Fibroblast of lung (primary cell): Measurements from ENCODE around the gene CD226. TPM values are rescaled to one million over a fixed set of nuclear protein-coding genes. Genes with fewer than 3 reads are reported as not detected.

Experiments
- DNase-seq, 2 donors: peaks; one replicate each; pipeline versions ENCODE4 v3.0.0 to v3.0.0-alpha.2; 2010; ENCODE audit warnings: low read depth in 2 of 2
- H2AFZ ChIP-seq: 2 replicates; pipeline ENCODE4 v1.5.1; 2012; ENCODE audit warnings: low read length, control low read depth, inconsistent platforms
- H3K27ac ChIP-seq: 2 replicates; pipeline ENCODE4 v1.5.1; 2011; ENCODE audit warnings: low read length, control low read depth; ENCODE audit not compliant: insufficient read depth
- H3K27me3 ChIP-seq: 2 replicates; pipeline ENCODE4 v1.5.1; 2011; ENCODE audit warnings: mild to moderate bottlenecking, low read length; ENCODE audit not compliant: control insufficient read depth, insufficient read depth
- H3K36me3 ChIP-seq: 2 replicates; pipeline ENCODE4 v1.5.1; 2011; ENCODE audit warnings: low read length; ENCODE audit not compliant: control insufficient read depth, insufficient read depth
- H3K4me1 ChIP-seq: 2 replicates; pipeline ENCODE4 v1.5.1; 2011; ENCODE audit warnings: low read length; ENCODE audit not compliant: control insufficient read depth, insufficient read depth; ENCODE audit errors: extremely low read depth
- H3K4me2 ChIP-seq: 2 replicates; pipeline ENCODE4 v1.5.1; 2011; ENCODE audit warnings: low read length, control low read depth; ENCODE audit not compliant: insufficient read depth; ENCODE audit errors: extremely low read depth
- H3K4me3 ChIP-seq, 4 experiments: fragments of 200-600 bp in 1 of 4; sonication (generic) in 1 of 4; replicated peaks in 1 of 4; 2 replicates each; pipeline ENCODE4 v1.5.1; 2011 to 2016; ENCODE audit warnings: low read length in 4 of 4, low read depth in 3 of 4, mild to moderate bottlenecking in 3 of 4, control low read depth in 2 of 4, inconsistent platforms in 1 of 4, mixed read lengths in 1 of 4; ENCODE audit not compliant: insufficient read depth in 1 of 4; ENCODE audit errors: control extremely low read depth in 1 of 4
- H3K79me2 ChIP-seq: 2 replicates; pipeline ENCODE4 v1.5.1; 2012; ENCODE audit warnings: mild to moderate bottlenecking, low read length, inconsistent platforms; ENCODE audit not compliant: control insufficient read depth, insufficient read depth
- H3K9ac ChIP-seq: 2 replicates; pipeline ENCODE4 v1.5.1; 2011; ENCODE audit warnings: mild to moderate bottlenecking, low read length, control low read depth; ENCODE audit not compliant: insufficient read depth
- H3K9me3 ChIP-seq: 2 replicates; pipeline ENCODE4 v1.5.1; 2012; ENCODE audit warnings: low read depth, low read length; ENCODE audit not compliant: control insufficient read depth, insufficient read depth
- H4K20me1 ChIP-seq: 2 replicates; pipeline ENCODE4 v1.5.1; 2011; ENCODE audit warnings: low read length; ENCODE audit not compliant: control insufficient read depth, insufficient read depth; ENCODE audit errors: extremely low read depth
- CTCF ChIP-seq, 2 donors: IDR thresholded peaks in 1 of 2; conservative IDR thresholded peaks in 1 of 2; 1 replicate in 1 of 2; 2 replicates in 1 of 2; pipeline ENCODE4 v1.5.1; 2011 to 2012; ENCODE audit warnings: low read length in 2 of 2, control low read depth in 1 of 2, inconsistent platforms in 1 of 2, low read depth in 1 of 2, mild to moderate bottlenecking in 1 of 2
- EZH2 ChIP-seq: IDR thresholded peaks from 2 replicates; pipeline ENCODE4 v1.5.1; 2012; ENCODE audit warnings: low read length, control low read depth, mild to moderate bottlenecking; ENCODE audit errors: missing control alignments
- polyA plus RNA-seq, 2 donors: library from polyadenylated mRNA; depleted of rRNA in 1 of 2; stranded (reverse) in 1 of 2; unstranded in 1 of 2; fragments of >200 nt; gene quantifications; 2 replicates each; pipeline ENCODE4 v1.2.1, GENCODE V29; 2011 to 2012; ENCODE audit warnings: missing spikeins in 1 of 2
- total RNA-seq: library from RNA; depleted of rRNA; stranded (reverse); fragments of >200 nt; gene quantifications from 2 replicates; pipeline ENCODE4 v1.2.1, GENCODE V29; 2014

The CD226 gene
- total and polyA plus RNA-seq, 2 donors (not counting 1 experiment from before 2014, with no cell fraction given): 0.33 to 0.42 TPM

GRCh38 chr18:69945220-69946114 lies 2.2 kb downstream of the CD226 start:
- Histone ChIP-seq H3K79me2 (no peaks in the 10 kb centered on the region), H3K9me3 (no peaks in the 10 kb centered on the region), H3K36me3 (no peaks in the 10 kb centered on the region), H4K20me1 (no peaks in the 10 kb centered on the region), H3K4me2 (no peak overlapping the region), H3K4me3 (no peak overlapping the region), H3K4me1 (no peaks in the 10 kb centered on the region), H3K27ac (no peak overlapping the region), H3K9ac (no peak overlapping the region), H3K27me3 (no peaks in the 10 kb centered on the region), H2AFZ (no peak overlapping the region)
- no peak for TF ChIP-seq EZH2
- TF ChIP-seq CTCF (conservative IDR thresholded peaks at IDR 0.05 in 1 of 2, IDR thresholded peaks at IDR 0.05 in 1 of 2; ENCODE audit: low read depth in 1 of 2, low read length in 2 of 2): no peak
- DNase-seq: no peak

- no peaks in the 10 kb centered on the region for H4K20me1 ChIP-seq
- no peak overlapping the region for H2AFZ ChIP-seq
Measured at GRCh38 chr18:69944436-69944835, 3.2 kb downstream of the CD226 start.

More at GRCh38 chr18:69944436-69944835, 3.2 kb downstream of the CD226 start:
- Histone ChIP-seq H3K27ac (no peak overlapping the region), H3K9me3 (no peaks in the 10 kb centered on the region), H3K4me2 (no peak overlapping the region), H3K27me3 (no peaks in the 10 kb centered on the region), H3K79me2 (no peaks in the 10 kb centered on the region), H3K4me1 (no peaks in the 10 kb centered on the region), H3K4me3 (no peak overlapping the region), H3K36me3 (no peaks in the 10 kb centered on the region), H3K9ac (no peak overlapping the region)
- TF ChIP-seq EZH2: no peak
- no peak for TF ChIP-seq CTCF (conservative IDR thresholded peaks at IDR 0.05 in 1 of 2, IDR thresholded peaks at IDR 0.05 in 1 of 2; ENCODE audit: low read depth in 1 of 2, low read length in 2 of 2)
- no peak for DNase-seq
